HK-2 (cell line): ENCODE measurements around the gene C18orf32.
"Not testable (repeated sequence)": the region's sequence is repeated elsewhere in the genome, so short reads cannot be mapped to it uniquely, and the experiment has no call there.

Experiments
- DNase-seq: peaks from one replicate; pipeline ENCODE4 v3.0.0-alpha.2; 2018; ENCODE audit not compliant: unreplicated experiment

Gene C18orf32

DNA sequence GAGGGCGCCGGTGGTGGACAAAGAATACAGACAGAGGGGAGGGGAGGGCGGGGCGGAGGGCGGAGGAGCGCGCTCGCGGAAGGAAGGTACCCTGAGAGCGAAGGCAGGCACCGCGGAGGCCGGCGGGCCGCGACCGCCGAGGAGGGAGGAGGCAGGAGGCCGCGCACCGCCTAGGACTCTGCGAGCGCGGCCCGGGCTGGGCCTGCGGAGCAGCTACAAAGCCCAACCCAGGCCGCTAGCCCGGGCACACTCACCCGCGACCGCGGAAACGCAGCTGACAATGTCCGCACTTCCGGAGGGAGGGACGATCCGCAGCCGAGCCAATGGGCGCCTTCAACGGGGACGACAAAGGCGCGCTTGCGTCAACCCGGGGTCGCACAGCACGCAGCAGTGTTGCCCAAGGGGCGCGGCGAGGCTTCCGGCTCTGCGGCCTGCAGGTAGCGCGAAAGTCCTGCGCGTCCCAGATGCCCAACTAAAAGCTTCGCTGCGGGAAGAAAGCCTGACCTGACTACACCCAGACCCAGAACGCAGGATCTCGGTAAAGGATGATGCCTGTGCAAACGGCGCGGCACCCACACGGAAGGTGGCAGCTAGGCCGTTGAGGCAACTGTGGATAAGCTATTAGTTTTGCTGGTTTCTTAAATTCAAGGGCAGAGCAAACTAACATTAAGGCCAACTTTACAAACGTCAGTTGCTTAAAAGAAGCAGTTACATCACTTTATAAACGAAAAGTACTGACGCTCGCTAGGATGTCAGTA lies at the start of gene C18orf32:
TSS of gene C18orf32 (minus strand) at position 282 of the 758 bp plus-strand sequence. CDS start 3,486 bp downstream, outside the sequence.
- DNase-seq = peak; percentile 95

DNA sequence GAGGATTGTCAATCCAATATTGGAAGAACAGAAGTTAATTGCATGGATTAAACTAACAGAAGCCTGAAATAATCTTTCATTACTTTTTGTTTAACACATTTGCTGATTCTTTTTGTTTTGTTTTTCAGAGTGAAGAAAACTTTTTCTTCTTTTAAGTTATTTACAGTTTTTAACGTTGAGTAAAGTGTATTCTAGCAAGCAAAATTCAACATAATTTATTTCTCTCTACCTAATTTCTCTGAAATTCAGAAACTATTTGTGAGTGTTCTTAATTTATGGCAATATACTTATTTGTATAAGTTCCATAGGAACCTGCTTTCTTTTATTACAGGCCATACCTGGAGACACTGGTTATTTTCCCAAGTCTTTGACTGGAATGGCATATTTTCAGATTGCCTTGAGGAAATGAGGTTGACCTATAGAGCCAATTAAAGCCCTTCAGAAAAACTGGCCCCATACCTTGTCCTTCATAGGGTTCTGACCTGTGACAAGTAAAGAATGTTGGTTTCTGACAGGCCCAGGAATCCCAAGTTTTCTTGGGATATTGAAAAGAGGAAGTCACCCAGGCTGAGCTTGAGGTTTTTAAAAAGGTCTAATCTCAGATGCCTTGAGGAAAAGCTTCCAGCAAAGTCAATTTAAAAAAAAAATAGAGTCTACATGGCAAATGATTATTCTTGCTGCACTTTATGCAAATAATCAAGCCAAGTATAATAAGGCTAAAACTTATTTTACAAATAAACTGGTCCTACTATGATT lies 48.0 kb upstream of the C18orf32 start:
- DNase-seq = no peak

DNA sequence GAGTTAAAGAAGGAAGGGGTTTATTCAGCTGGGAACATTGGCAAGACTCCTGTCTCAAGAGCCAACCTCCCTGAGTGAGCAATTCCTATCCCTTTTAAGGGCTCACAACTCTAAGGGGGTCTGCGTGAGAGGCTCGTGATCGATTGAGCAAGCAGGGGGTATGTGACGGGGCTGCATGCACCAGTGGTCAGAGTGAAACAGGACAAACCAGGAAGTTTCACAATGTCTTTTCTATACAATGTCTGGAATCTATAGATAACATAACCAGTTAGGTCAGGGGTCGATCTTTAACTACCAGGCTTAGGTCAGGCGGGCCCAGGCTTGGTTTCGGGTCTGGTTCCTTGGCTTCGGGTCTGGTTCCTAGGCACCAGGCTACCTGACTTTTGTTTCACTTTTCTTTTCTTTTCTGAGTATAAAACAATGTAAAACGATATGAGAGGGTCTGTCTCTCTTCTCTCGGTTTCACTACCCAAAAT lies 44.7 kb upstream of the C18orf32 start:
- DNase-seq = no peak

DNA sequence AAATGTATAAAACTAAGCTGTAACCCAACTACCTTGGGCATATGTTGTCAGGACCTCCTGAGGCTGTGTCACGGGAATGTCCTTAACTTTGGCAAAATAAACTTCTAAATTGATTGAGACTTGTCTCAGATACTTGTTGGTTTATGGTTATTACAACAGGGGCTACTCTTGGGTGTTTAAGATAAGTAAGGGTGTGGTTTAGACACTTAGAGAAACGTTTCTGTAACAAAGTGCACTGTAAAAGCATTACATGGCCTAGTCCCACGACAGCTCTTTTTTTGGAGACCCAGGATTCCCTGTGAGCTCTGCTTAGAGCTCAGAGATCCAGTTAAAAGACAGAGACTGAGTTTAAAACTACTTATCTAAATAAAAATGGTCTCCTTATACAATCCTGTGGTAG lies 42.6 kb upstream of the C18orf32 start:
- no peak for DNase-seq

DNA sequence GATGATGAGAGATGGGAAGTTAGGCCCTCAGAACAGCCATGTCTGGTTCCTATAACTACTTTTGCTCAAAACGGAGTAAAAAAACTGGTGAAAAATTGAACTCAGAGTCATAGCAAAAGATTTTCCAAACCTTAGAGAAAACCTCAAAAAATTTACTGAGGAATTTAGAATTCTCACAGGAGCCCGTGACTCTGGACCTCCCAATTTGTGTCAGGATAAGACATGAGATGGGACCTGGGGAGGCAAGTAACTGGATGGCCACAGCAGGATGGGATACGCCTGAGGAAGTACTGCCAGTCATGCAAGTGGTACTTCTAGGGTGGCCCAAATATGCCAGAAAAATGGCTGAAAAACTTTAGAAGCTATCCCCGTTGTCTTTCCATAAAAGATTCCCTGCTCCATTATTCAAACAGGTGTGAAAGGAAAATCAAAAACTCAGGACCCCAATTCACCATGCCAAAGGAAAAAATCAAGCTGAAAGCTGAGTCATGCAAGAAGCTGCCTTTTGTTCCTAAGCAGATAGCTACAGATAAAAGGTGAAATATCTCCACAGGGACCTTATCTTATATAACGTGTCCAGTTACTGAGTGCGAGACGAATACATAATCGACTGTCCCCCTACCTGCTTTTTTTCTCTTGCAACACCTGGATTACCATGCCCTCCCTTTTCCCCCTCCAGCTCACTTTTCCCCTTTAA lies 40.7 kb upstream of the C18orf32 start:
- no peak for DNase-seq

DNA sequence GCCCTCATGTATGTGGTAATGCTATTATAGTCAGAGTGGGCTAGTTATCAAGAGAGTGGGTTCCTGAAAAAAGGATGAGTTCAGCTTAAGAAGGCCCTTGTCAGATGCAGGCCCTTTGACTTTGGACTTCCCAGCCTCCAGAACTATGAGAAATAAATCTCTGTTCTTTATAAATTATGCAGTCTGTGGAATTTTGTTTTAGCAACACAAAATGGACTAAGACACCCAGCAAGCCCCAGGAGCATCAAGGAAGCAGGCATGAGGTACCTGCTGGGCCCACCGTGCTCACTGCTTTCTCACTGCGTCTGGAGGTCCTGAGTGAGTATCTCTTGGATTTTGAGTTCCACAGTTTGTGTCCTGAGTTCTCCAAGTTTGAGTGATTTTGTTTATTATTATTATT lies 38.9 kb upstream of the C18orf32 start:
- DNase-seq = no peak

DNA sequence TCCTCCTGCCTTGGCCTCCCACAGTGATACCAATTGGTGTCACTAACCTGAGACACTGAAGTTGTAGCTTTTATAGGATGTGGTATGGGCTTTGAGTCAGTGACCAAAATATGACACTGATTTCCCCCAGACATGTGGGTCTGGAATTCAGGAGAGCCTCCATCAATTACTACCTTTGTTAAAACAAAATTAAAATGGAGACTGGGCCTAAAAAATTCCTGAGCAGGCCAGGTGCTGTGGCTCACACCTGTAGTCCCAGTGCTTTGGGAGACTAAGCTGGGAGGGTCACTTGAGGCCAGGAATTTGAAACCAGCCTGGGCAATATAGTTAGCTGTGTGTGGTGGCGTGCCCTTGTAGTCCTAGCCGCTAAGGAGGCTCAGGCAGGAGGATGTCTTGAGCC lies 37.9 kb upstream of the C18orf32 start:
- no peak for DNase-seq

DNA sequence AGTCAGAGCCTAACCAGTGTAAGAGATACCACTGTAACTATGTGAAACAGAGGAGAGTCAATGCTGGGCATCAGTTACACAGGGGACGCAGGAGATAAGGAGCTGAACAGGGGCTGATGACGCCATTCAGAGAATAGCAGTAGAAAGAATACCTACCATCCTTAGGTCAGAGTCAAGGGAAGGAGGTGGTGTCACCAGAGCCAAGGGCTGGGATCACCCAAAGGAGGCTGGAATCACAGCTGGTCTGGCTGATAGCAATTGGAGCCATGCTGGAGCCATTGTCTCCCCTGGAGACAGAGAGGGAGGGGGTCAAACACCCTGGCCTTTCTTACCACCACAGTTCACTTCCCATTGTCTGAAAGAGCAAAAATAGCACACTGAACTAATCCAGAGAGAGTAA lies 37.3 kb upstream of the C18orf32 start:
- no peak for DNase-seq

DNA sequence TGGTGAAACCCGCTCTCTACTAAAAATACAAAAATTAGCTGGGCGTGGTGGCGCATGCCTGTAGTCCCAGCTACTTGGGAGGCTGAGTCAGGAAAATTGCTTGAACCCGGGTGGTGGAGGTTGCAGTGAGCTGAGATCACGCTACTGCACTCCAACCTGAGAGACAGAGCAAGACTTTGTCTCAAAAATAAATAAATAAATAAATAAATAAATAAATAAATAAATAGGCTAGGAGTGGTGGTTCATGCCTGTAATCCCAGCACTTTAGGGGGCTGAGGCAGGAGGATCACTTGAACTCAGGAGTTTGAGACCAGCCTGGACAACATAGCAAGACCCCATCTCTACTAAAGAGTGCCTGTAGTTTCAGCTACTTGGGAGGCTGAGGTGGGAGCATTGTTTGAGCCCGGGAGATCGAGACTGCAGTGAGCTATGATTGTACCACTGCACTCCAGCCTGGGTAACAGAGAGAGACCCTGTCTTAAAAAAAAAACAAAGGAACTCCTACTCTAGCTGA lies 36.6 kb upstream of the C18orf32 start:
- not testable (repeated sequence) for DNase-seq

DNA sequence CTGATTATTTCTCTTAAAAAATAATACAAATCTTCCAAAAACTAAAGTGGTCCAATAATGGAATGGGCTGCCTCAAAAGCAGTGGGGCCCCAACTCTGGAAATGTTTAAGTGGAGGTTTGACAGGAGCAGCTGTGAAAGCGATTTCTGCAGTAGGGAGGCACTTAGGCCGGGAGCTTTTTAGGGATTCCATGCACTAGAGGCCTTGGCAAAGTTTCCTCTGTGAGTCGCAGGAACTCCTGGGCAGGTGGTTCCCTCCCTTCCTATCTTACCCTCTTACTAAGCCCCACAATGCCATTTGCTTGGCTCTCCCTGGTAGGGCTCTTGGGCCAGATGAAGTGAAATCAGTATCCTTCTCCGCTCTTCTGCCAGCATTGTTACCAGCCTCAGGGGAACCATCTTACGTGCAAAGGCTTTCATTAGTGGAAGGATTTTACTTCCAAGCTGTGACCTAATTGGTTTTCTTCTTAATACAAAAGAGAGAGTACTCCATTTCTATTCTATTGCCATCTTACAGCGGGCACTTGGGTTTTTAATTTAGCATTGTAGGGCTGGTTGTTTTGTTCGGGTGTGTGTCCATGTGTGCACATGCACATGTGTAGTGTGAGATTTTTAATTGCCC lies 34.3 kb upstream of the C18orf32 start:
- no peak for DNase-seq

DNA sequence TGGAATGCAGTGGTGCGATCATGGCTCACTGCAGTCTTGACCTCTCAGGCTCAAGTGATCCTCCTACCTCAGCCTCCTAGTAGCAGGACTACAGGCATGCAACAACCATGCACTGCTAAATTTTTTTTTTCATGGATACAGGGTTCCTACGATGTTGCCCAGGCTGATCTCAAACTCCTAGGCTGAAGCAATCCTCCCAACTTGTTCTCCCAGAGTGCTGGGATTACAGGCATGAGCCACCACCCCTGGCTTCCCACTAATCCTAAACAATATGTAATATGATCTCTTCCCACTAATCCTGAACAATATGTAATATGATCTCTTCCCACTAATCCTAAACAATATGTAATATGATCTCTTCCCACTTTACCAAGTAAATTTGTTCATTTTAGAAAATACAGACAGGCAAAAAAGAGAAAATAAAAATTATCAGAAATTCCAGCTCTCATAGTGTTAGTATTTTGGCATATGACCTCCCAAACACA lies 33.7 kb upstream of the C18orf32 start:
- DNase-seq = no peak

DNA sequence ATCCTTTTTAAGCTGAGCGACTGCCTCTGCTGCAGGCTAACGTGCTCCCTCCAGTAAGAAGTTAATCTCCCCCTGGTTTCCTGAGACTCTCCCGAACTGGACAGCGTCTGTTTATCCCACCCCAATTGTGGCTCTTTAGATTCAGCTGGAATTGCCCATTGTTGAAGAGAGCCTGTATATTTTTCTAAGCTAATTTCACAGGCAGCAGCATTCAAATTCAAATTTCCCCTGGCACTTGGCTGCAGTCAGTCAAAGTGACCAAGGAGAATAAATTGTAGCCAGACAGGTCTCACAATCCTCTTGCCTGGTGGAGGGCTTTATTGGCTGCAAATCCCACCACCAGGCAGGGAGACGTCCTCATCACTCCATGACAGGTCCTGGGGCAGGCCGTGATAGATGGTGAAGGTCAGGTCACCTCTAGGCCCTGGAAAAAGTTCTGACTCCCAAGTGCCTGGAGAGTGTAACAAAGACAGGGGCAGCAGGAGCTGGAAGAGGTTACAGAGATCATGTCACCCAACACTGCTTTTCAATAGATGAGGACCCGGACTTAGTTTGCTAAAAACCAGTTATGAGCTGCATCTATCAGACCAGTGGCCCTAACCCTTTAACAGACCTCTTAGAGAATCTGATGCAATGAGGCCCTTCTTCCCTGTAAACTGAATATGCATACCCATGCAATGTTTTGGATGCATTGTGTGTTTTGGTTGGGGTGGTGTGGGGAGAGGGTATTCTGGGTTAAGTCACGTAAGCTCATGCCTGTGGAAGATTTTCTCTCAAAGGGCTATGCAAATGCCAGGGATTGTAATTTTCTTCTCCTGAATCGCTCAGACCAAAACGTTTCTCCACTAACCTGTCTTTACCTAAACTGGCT lies 32.3 kb upstream of the C18orf32 start:
- DNase-seq = no peak

DNA sequence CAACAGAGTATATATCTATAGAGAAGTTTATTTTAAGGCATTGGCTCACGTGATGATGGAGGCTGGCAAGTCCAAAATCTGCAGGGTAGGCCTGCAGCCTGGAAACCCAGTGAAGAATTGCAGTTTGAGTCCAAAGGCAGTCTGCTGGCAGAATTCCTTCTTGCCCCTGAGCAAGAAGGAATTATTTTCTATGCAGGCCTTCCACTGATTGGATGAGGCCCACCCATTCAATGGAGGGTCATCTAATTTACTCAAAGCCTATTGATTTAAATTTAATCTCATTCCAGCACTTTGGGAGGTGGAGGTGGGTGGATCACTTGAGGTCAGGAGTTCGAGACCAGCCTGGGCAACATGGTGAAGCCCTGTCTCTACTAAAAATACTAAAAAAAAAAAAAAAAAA lies 30.4 kb upstream of the C18orf32 start:
- no peak for DNase-seq

DNA sequence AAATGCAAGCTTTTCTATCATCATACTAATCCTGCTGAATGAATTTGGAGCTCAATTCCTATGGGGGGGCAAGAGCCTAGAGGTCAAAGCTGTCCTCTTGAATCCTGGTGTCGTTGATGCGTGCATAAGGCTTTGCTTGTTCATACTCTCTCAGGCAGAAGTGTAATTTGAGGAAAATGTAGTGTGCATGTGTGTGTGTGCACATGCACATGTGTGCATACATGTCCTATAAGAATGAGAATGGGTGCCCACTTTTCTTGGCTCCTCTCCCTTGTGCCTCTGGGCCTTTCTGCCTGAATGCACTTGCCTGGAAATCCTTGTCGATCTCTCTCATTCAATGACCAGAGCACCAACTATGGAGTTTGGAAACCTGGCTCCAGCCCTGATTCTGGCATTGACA lies 28.5 kb upstream of the C18orf32 start:
- no peak for DNase-seq

DNA sequence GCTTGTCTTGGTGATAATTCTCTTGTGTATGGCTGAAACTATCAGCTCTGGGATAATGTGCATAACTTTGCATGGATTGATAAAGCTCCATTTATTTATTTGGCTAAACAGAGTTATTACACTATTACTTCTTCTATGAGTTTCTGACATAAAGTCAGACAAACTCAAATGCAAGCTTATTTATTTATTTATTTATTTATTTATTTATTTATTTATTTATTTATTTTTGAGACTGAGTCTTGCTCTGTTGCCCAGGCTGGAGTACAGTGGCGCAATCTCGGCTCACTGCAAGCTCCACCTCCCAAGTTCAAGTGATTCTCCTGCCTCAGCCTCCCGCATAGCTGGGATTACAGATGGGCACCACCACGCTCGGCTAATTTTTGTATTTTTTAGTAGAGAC lies 28.0 kb upstream of the C18orf32 start:
- not testable (repeated sequence) for DNase-seq

DNA sequence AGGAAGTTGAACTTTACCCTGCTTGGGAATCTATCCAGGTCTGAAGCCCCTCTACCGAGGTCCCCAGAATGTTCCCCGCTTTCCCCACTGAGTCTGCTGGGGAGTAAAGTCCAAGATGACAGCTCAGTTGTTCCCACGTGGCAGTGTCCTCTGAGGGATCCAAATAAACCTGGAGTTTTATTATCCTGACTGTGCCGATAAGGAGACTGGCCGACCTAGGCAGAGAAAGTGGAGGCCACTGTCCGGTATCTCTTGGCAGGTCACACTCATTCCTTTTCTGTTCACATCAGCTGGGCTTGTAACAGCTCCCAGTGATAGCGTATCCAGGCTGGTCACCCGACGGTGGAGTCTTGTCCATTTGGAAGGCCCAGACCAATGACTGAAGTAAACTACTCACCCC lies 27.5 kb upstream of the C18orf32 start:
- no peak for DNase-seq

DNA sequence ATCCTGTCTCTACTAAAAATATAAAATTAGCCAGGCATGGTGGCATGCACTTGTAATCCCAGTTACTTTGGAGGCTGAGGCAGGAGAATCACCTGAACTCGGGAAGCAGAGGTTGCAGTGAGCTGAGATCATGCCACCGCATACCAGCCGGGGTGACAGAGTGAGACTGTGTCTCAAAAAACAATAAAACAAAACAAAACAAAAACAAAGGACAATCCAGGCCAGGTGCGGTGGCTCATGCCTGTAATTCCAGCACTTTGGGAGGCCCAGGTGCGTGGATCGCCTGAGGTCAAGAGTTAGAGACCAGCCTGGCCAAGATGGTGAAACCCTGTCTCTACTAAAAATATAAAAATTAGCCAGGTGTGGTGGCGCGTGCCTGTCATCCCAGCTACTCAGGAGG lies 25.8 kb upstream of the C18orf32 start:
- not testable (repeated sequence) for DNase-seq

DNA sequence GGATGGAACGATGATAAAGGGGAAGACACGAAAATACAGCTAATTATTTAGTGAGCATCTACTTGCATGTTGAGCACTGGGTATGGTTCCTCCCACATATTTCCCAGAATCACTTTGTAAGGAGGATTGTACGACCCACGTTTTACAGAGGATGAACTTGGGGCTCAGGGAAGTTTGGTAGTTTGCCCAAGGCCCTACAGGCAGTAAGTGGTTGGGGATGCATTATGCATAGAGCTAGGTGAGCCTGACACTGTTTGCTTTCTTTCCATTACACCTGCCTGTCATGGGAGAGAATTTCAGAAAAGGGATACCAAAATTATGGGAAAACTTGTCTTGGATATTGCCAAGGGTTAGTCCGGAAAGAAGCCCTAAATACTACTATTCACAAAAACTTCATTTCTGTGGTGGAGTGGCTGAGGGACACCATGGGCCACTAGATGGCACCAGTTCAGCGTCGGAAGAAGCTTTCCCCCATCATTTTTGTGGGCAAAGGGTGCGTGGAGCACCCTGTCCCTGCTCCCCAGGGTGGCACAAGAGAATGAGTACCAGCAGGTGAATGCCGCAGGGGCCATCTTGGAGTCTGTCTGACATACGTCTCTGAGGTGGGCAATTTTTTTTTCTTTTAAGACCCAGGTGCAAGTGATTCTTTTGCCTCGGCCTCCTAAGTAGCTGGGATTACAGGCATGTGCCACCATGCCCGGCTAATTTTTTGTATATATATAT lies 23.5 kb upstream of the C18orf32 start:
- no peak for DNase-seq

DNA sequence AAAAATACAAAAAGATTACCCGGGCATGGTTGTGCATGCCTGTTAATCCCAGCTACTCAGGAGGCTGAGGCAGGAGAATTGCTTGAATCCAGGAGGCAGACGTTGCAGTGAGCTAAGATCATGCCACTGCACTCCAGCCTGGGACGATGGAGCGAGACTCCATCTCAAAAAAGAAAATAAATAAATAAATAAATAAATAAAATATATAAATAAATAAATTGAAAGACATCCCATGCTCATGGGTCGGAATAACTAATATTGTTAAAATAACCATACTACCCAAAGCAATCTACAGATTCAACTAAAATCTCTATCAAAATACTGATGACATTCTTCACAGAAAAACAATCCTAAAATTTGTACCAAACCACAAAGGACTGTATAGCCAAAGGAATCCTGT lies 19.4 kb upstream of the C18orf32 start:
- not testable (repeated sequence) for DNase-seq

DNA sequence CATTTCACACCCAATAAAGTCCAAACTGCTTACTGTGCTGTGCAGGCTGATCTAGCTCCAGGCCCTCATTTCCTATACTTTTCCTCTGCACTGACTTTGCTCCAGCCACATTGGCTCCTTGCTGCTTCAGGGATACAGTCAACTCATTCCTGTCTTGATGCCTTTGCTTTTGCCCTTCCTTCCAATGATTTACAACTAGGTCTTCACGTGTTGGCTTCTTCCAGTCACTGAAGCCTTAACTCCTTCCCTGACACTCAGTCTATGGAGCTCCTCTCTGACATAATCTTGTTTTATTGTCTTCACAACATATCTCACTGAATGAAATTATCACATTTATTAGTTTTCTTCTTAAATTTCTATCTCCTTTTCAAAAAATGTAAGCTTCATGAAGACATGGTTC lies 16.9 kb upstream of the C18orf32 start:
- no peak for DNase-seq
